ENCODE data around the gene LAS1L. TPM values are rescaled to one million over a fixed set of nuclear protein-coding genes. Genes with fewer than 3 reads are reported as not detected.

The LAS1L gene
- total and polyA plus RNA-seq, 4 donors = 8.4 to 15.6 (median 13.9) TPM

- WGBS = 86% methylated on average over 5 of the region's 5 CpGs
- TF ChIP-seq ZBTB33 (IDR thresholded peaks at IDR 0.05) = no peak
- TF ChIP-seq CTCF (IDR thresholded peaks at IDR 0.05; ENCODE audit: low read depth, low read length, missing input control) = no peak
- no peak for TF ChIP-seq JUND (IDR thresholded peaks at IDR 0.05)
- no peak for TF ChIP-seq SP1 (IDR thresholded peaks at IDR 0.05)
- no peaks in the 10 kb centered on the region for H3K27me3 ChIP-seq (ENCODE audit: control insufficient read depth in 4 of 4, insufficient read depth in 4 of 4, low read length in 3 of 4)
These were observed 46.1 kb downstream of the LAS1L start for GRCh38 chrX:65488495-65488894.

GRCh38 chrX:65480960-65481359, 53.6 kb downstream of the LAS1L start:
- no peak overlapping the region for H3K27ac ChIP-seq (ENCODE audit: low read depth in 1 of 2, low read length in 2 of 2)
- H3K9me3 ChIP-seq (ENCODE audit: control insufficient read depth in 4 of 4, low read length in 3 of 4) = no peaks in the 10 kb centered on the region
- no peak for TF ChIP-seq MAX (IDR thresholded peaks at IDR 0.05)
- no peak for TF ChIP-seq GABPA (IDR thresholded peaks at IDR 0.05 in 1 of 2, conservative IDR thresholded peaks at IDR 0.05 in 1 of 2)
- TF ChIP-seq RXRA (IDR thresholded peaks at IDR 0.05) = no peak
- TF ChIP-seq REST (IDR thresholded peaks at IDR 0.05) = no peak
- TF ChIP-seq FOXA2 (IDR thresholded peaks at IDR 0.05) = no peak
- no peak for TF ChIP-seq SP1 (IDR thresholded peaks at IDR 0.05)
- TF ChIP-seq TAF1 (conservative IDR thresholded peaks at IDR 0.05) = no peak
- TF ChIP-seq HNF4A (conservative IDR thresholded peaks at IDR 0.05) = no peak
- no peak for TF ChIP-seq JUND (IDR thresholded peaks at IDR 0.05)
- no peak for TF ChIP-seq EGR1 (IDR thresholded peaks at IDR 0.05; ENCODE audit: low read depth in 2 of 2)
- no peak for TF ChIP-seq RAD21 (IDR thresholded peaks at IDR 0.05)
- no peak for TF ChIP-seq FOXA1 (IDR thresholded peaks at IDR 0.05)
- TF ChIP-seq ATF3 (IDR thresholded peaks at IDR 0.05) = no peak
- TF ChIP-seq NR2F2 (IDR thresholded peaks at IDR 0.05) = no peak
- no peak for TF ChIP-seq CTCF (IDR thresholded peaks at IDR 0.05; ENCODE audit: low read depth, low read length, missing input control)
- TF ChIP-seq ZBTB33 (IDR thresholded peaks at IDR 0.05) = no peak
- TF ChIP-seq HNF4G (IDR thresholded peaks at IDR 0.05) = no peak
- TF ChIP-seq YY1 (IDR thresholded peaks at IDR 0.05) = no peak
- no peaks in the 10 kb centered on the region for H3K36me3 ChIP-seq (ENCODE audit: control insufficient read depth in 4 of 4, insufficient read depth in 3 of 4, low read depth in 1 of 4, low read length in 3 of 4)
- H3K4me3 ChIP-seq (ENCODE audit: low read depth in 1 of 3, low read length in 3 of 3) = no peak overlapping the region
- no peaks in the 10 kb centered on the region for H3K4me1 ChIP-seq (ENCODE audit: control insufficient read depth in 4 of 4, insufficient read depth in 4 of 4, low read length in 3 of 4)
- no peak overlapping the region for H3K9ac ChIP-seq (ENCODE audit: low read depth in 1 of 2, low read length in 2 of 2)
- WGBS = 67% methylated on average over 3 of the region's 3 CpGs
- H3K27me3 ChIP-seq (ENCODE audit: control insufficient read depth in 4 of 4, insufficient read depth in 4 of 4, low read length in 3 of 4) = no peaks in the 10 kb centered on the region
- DNase-seq (ENCODE audit: low spot score) = no peak

More at GRCh38 chrX:65488495-65488894, 46.1 kb downstream of the LAS1L start:
- no peak overlapping the region for H3K27ac ChIP-seq (ENCODE audit: low read depth in 1 of 2, low read length in 2 of 2)
- no peaks in the 10 kb centered on the region for H3K36me3 ChIP-seq (ENCODE audit: control insufficient read depth in 4 of 4, insufficient read depth in 3 of 4, low read depth in 1 of 4, low read length in 3 of 4)
- H3K9me3 ChIP-seq (ENCODE audit: control insufficient read depth in 4 of 4, low read length in 3 of 4) = no peaks in the 10 kb centered on the region
- no peaks in the 10 kb centered on the region for H3K4me1 ChIP-seq (ENCODE audit: control insufficient read depth in 4 of 4, insufficient read depth in 4 of 4, low read length in 3 of 4)
- no peak for DNase-seq (ENCODE audit: low spot score)
- no peak overlapping the region for H3K9ac ChIP-seq (ENCODE audit: low read depth in 1 of 2, low read length in 2 of 2)
- no peak overlapping the region for H3K4me3 ChIP-seq (ENCODE audit: low read depth in 1 of 3, low read length in 3 of 3)
